HL-60/S4 (cell line): ENCODE measurements around the gene PRKACB.
"Not testable (repeated sequence)": the region's sequence is repeated elsewhere in the genome, so short reads cannot be mapped to it uniquely, and the experiment has no call there.

Experiments
- in situ Hi-C: fragments of 300-500 bp; cut with MboI; formaldehyde crosslinking; loops from 2 replicates; pipeline ENCODE4 v1.14.3; 2022; ENCODE audit warnings: low sequenced_read_pairs

PRKACB gene

DNA sequence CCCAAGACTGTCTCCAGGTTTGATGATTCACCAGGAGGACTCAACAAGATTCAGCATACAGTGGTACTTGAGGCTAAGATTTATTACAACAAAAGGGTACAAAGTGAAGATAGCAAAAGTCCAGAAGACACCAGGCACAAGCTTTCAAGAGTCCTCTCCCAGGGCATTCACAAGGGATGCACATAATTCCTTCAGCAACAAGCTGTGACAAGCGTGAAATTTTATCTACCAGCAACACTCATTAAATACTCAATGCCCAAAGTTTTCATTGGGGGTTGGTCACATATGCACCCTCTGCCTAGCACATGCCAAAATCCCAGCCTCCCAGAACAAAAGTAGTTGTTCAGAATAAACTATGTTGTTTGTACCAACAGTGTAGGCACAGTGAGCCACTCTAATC lies 62.3 kb downstream of the PRKACB start:
- in situ Hi-C loops = no loop called here

DNA sequence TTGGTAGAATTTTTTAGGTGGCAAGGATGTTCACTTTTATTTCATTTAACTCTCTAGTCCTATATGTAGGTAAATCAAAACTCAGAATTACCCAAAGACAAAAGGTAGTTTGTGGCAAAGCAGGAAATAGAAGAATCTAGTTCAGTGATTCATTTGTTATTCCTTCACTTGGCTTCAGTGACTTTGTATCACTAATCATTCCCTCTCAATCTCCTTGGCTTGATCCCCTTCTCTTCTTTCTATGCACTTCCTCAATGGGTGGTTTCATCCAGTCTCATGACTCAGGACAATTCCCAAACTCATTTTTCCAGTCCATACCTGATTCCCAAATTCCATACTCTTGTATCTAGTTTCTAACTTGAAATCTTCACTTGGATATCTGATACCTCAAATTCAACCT lies 64.9 kb downstream of the PRKACB start:
- in situ Hi-C loops = no loop called here

DNA sequence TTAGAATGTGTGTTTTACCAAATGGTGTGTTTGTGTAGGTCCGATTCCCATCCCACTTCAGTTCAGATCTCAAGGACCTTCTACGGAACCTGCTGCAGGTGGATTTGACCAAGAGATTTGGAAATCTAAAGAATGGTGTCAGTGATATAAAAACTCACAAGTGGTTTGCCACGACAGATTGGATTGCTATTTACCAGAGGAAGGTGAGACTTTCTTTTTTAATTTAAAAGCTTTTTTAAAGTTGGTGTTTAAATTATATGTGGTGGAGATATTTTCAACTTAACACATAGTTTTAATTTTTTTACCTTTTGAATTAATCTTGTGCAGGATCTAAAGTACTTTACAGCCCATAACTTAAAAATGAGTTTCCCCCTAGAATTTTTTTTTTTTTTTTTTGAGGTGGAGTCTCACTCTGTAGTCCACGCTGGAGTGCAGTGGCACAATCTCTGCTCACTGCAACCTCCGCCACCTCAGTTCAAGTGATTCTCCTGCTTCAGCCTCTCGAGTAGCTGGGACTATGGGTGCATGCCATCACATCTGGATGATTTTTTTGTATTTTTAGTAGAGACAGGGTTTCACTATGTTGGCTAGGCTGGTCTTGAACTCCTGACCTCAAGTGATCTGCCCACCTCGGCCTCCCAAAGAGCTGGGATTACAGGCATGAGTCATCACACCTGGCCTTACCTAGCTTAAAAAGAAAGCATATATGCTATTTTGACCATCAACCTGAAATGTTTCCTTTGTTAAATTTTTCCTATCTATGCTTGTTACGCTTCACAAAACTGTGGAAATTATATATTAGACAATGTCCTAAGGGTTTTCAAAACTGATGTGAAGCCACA lies 70.3 kb downstream of the PRKACB start:
- in situ Hi-C loops = no loop called here

DNA sequence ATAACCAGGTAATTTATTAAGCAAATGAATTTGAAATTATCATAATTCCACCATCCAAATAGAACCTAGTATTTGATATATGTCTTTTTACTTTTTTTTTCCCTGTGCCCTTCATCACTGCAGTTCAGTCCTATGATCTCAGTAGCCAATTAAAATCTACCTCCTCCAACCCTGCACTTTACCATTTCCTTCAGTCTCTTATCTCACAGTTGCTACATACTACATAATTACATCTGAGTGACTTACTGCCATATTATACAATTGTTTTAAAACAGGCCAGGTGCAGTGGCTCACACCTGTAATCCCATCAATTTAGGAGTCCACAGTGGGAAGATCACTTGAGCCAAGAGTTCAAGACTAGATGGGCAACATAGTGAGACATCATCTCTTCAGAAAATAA lies 73.2 kb downstream of the PRKACB start:
- in situ Hi-C loops = no loop called here

- in situ Hi-C loops = no loop called here
Measured at GRCh38 chr1:84223751-84224432, 79.8 kb downstream of the PRKACB start.

DNA sequence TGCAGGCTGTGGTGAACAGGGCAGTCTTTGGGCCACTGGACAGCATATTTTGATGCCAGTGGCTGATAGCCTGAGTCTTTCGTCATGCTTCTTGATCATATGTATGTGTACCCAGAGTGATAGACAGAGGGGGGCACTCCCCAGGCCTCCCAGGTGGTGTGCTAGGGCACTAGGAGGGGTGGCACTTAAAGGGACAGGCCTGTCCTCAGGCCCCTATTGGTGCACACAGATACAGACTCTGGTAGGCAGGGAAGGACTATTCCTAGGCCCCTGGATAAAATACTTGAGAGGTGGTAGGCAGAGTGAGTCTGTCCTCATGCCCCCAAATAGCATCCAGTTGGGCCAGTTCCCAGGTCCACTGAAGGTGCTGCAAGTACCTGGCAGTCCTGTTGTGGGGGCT lies 80.8 kb downstream of the PRKACB start:
- in situ Hi-C loops = no loop called here

- in situ Hi-C loops = no loop called here
Measured at GRCh38 chr1:84225646-84226045, 81.6 kb downstream of the PRKACB start.

- in situ Hi-C loops = not testable (repeated sequence)
Measured at GRCh38 chr1:84232676-84233075, 88.6 kb downstream of the PRKACB start.

DNA sequence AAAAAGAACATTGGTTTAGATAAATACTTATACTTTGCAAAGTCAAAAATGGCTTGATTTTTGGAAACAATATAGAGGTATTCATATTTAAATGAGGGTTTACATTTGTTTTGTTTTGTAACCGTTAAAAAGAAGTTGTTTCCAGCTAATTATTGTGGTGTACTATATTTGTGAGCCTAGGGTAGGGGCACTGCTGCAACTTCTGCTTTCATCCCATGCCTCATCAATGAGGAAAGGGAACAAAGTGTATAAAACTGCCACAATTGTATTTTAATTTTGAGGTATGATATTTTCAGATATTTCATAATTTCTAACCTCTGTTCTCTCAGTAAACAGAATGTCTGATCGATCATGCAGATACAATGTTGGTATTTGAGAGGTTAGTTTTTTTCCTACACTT lies 92.2 kb downstream of the PRKACB start:
- in situ Hi-C loops = no loop called here

- in situ Hi-C loops = no loop called here
Measured at GRCh38 chr1:84242641-84243040, 98.6 kb downstream of the PRKACB start.

- in situ Hi-C loops = no loop called here
Measured at GRCh38 chr1:84245563-84245962, 101.5 kb downstream of the PRKACB start.

DNA sequence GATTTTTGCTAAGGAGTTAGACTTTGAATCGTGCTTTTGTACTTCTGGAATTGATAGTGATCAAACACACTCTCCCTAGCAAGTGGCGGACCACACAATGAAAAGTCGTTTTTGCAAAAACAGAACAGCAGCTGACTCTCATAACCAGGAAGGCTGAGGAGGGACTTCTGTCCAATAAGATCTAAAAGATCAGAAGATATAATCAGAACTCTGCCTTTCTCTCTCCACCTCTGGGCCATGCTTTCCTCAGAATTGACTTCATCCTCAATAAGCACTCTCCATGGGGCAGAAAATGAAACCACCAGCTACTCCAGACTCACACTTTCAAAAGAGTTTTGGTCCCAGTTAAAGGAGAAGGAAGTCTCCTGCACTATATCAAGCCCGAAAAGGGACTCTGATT lies 102.1 kb downstream of the PRKACB start:
- in situ Hi-C loops = no loop called here

GRCh38 chr1:84247425-84248220 lies 103.6 kb downstream of the PRKACB start:
- in situ Hi-C loops = no loop called here

DNA sequence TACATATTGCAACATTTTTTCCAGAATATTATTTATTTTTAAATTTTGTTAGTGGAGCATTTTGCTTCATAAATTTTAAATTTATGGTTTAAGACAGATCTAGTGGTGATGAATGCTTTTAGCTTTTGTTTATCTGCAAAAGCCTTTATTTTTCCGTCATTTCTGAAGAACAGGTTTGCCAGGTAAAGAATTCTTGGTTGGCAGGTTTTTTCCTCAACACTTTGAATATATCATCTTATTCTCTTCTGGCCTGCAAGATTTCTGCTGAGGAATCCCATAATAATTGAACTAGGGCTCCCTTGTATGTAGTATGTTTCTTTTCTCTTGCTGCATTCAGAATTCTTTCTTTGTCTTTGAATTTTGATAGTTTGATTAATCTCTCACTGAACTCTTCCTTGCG lies 106.6 kb downstream of the PRKACB start:
- in situ Hi-C loops = no loop called here

GRCh38 chr1:84253036-84253435 lies 109.0 kb downstream of the PRKACB start:
- in situ Hi-C loops = no loop called here

GRCh38 chr1:84253891-84254290 lies 109.8 kb downstream of the PRKACB start:
- in situ Hi-C loops = no loop called here

GRCh38 chr1:84254703-84255238 lies 110.7 kb downstream of the PRKACB start:
- in situ Hi-C loops = no loop called here

DNA sequence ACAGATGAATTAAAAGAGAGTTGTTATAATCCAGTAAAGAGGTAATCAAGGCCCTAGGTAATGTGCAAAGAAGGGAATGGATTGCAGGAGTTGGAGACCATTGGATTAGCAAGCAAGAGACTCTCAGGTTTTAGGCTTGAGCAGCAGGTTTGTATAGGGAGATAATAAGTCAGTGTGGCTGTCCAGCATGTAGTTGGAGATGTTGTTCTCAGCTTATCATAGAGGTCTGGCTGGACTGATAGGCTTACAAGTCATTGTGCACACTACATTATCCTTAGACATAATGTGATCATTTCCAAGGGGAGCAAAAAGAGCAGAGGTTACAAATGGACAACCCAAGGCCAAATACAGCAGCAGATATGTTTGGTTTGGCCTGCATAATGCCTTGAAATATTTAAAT lies 111.5 kb downstream of the PRKACB start:
- in situ Hi-C loops = no loop called here

GRCh38 chr1:84257617-84258016 lies 113.5 kb downstream of the PRKACB start:
- in situ Hi-C loops = no loop called here

DNA sequence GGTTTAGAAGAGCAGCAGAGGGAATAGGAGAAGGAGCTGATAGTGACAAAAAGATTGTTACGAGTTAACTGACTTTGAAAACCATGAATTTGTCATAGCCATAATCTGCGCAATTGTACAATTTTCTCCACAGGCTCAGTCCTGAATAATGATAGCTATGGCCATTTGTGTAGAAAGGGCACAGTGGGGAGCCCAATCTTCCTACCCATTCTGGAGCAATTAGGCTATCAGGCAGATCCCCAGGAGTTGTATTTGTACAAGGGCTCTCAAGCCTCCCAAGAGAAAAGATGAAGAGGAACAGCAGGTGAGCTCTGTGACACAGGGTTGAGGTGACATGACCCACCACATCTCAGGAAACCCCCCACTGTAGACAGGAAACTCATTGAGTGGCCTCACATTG lies 115.3 kb downstream of the PRKACB start:
- in situ Hi-C loops = no loop called here

DNA sequence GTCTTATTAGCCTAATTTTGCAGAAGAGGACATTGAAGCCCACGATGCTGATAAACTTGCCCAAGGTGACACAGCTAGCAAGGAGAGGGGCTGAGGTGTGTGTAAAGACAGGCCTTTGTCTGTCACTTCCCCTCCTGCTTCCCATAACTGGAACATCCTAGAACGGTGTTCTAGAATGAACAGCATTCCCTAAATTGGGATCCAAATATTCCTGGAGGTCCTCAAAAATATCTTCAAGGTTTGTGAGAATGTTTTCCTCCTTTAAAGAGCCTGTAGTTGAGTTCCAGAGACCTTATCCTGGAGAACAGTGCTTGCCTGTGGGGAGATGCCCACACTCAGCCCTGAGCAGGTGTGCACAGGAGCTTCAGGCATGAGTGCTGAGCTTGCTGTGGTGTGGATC lies 115.9 kb downstream of the PRKACB start:
- in situ Hi-C loops = no loop called here
